GM19238 (cell line): ENCODE results near the gene CAGE1.
"Not testable (repeated sequence)": the region's sequence is repeated elsewhere in the genome, so short reads cannot be mapped to it uniquely, and the experiment has no call there.

Experiments used
- DNase-seq: peaks from one replicate; pipeline ENCODE4 v3.0.0; 2011; ENCODE audit warnings: low spot score; ENCODE audit not compliant: insufficient read length

Gene CAGE1

GRCh38 chr6:7339007-7339732 is 50.4 kb downstream of the CAGE1 start:
- not testable (repeated sequence) for DNase-seq

GRCh38 chr6:7338031-7338430 is 51.5 kb downstream of the CAGE1 start:
- no peak for DNase-seq

DNA sequence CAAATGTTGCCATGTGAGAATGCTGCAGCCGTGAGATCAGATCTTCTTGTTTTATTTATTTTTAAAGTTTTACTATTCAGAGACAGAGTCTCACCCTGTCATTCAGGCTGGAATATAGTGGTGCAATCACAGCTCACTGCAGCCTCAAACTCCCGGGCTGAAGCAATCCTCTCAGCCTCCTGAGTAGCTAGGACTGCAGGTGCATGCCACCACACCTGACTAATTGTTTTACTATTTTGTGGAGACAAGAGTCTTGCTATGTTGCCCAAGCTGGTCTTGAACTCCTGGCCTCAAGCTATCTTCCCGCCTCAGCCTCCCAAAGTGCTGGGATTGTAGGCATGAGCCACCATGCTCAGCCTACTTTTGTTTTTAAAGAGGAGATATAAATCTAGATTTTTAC is 54.0 kb downstream of the CAGE1 start:
- DNase-seq, result no peak

DNA sequence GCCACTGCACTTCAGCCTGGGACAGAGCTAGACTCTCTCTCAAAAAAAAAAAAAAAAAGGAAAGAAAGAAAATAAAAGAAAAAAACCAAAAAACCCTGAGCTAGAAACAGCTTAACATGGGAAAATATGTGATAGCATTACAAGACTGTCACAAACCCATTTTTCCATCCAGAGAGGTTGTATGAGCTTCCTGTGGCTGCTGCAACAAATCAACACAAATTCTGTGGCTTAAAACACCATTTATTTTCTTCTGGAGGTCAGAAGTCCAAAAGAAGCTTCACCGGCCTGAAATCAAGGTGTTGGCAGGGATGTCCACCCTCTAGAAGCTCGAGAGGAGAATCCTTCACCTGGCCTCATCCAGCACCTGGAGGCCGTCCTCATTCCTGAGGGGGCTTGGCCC is 54.9 kb downstream of the CAGE1 start:
- no peak for DNase-seq

GRCh38 chr6:7332090-7332745 is 57.3 kb downstream of the CAGE1 start:
- DNase-seq, result no peak

GRCh38 chr6:7331452-7331851 is 58.1 kb downstream of the CAGE1 start:
- no peak for DNase-seq

GRCh38 chr6:7328243-7328642 is 61.3 kb downstream of the CAGE1 start:
- DNase-seq, result no peak

DNA sequence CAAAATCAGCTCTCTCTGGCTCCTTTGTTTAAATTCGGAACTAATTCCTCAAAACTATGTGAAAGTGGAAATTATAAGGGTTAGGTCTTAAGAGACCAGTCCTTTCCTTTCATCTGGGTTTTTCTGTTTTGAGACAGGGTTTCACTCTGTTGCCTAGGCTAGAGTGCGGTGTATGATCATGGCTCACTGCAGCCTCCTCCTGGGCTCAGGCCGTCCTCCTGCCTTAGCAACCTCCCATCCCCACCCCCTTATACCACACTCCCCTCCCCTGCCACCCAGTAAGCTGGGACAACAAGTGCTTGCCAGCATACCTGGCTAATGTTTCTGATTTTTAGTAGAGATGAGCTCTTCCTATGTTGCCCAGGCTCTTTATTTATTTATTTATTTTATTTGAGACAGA is 63.8 kb downstream of the CAGE1 start:
- DNase-seq, result no peak

DNA sequence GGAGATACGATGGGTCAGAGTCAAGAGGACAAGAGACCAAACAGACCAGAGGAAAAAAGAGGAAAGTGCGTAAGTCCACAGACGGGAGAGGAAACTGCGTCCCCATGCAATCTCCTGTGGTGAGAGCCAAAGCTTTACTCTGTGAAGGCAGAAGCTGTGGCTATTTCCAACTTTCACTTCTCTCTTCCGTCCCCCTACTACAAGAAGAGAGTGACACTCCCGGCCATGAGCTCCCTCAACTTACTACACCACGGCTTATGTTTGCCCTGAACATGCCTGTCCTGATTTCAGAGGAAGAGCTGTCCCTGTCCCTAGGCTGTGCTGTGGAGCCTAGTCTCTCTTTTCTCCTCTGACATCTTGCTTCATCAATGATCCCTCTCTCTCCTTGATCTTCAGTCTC is 65.0 kb downstream of the CAGE1 start:
- no peak for DNase-seq

- no peak for DNase-seq
These were observed 66.5 kb downstream of the CAGE1 start for GRCh38 chr6:7323074-7323473.

- DNase-seq, result not testable (repeated sequence)
These were observed 67.7 kb downstream of the CAGE1 start for GRCh38 chr6:7321866-7322265.

- not testable (repeated sequence) for DNase-seq
These were observed 70.1 kb downstream of the CAGE1 start for GRCh38 chr6:7319406-7319805.

GRCh38 chr6:7317538-7317937 is 72.0 kb downstream of the CAGE1 start:
- DNase-seq, result no peak

DNA sequence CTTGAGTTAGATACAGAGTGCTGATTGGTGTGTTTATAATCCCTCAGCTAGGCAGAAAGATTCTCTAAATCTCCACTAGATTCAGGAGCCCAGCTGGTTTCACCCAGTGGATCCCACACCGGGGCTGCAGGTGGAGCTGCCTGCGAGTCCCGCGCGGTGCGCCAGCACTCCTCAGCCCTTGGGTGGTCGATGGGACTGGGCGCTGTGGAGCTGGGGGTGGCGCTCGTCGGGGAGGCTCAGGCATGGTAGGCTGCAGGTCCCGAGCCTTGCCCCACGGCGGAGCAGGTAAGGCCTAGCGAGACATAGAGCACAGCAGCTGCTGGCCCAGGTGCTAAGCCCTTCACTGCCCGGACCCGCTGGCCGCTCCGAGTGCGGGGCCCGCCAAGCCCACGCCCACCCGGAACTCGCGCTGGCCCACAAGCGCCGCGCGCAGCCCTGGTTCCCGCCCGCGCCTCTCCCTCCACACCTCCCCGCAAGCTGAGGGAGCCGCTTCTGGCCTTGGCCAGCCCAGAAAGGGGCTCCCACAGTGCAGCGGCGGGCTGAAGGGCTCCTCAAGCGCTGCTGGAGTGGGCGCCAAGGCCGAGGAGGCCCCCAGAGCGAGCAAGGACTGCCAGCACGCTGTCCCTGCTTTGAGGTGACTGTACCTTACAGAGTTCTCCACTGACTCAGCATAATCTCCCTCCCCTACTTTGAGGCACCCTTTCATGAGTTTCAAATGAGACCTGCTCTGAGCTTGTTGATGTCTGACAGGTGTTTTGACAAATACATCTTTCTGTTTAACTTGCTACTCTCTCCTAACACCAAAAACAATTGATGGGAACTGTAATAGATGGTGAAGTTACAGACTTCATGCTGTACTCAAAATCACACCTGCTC is 72.6 kb downstream of the CAGE1 start:
- DNase-seq, result no peak

GRCh38 chr6:7315948-7316365 is 73.6 kb downstream of the CAGE1 start:
- DNase-seq, result no peak

- not testable (repeated sequence) for DNase-seq
These were observed 74.2 kb downstream of the CAGE1 start for GRCh38 chr6:7315087-7315947.

- no peak for DNase-seq
These were observed 75.1 kb downstream of the CAGE1 start for GRCh38 chr6:7314414-7314813.

DNA sequence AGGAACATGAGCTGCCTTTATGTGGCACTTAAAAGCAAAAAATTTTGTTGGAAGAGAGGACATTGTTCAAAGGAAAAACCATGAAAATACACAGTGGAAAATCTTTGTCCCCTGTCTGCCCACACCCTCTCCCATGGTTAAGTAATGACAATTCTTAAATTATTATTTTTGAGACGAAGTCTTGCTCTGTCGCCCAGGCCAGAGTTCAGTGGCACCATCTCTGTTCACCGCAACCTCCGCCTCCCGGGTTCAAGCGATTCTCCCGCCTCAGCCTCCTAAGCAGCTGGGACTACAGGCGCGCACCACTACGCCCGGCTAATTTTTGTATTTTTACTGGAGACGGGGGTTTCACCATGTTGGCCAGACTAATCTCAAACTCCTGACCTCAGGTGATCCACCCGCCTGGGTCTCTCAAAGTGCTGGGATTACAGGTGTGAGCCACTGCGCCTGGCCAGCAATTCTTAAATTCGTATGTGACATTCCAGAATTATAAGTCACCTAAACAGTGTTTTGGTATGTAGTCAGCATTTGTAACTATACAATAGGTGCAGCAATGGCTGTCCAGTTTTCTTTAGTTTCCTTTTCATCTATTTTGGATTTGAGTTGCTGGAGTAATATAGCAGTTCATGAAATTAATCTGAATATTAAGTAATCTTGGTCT is 75.9 kb downstream of the CAGE1 start:
- DNase-seq, result no peak

GRCh38 chr6:7312616-7313504 is 76.7 kb downstream of the CAGE1 start, which contains the start of gene SSR1:
Gene SSR1 (minus strand): TSS chr6:7313199. CDS start chr6:7313120, 79 bp downstream.
- DNase-seq, result peak; percentile 99
